Colon (tissue), 2 donors: ENCODE results near the gene HERC4.
A peak's percentile ranks its signal among the peaks of the same experiment; 100 is the strongest.

ENCODE experiments used
- FAIRE-seq: peaks from 2 replicates; lab custom pipeline; 2012; peaks lifted over from hg19 to GRCh38; lab: Jason Lieb, UNC
- donor health status: control.
- donor health status: control.

Gene HERC4

GRCh38 chr10:68074775-68075549 is at the start of gene HERC4:
HERC4 (minus strand) TSS chr10:68075283; CDS start chr10:68073108, 2,175 bp downstream.
- no peak for FAIRE-seq

- FAIRE-seq: no peak
These were observed 49.6 kb upstream of the HERC4 start for GRCh38 chr10:68124718-68125117.

GRCh38 chr10:68121852-68122251 is 46.8 kb upstream of the HERC4 start:
- FAIRE-seq: no peak

GRCh38 chr10:68121020-68121743 is 46.1 kb upstream of the HERC4 start:
- no peak for FAIRE-seq

GRCh38 chr10:68118657-68119056 is 43.6 kb upstream of the HERC4 start:
- FAIRE-seq: no peak

GRCh38 chr10:68112837-68113236 is 37.8 kb upstream of the HERC4 start:
- FAIRE-seq: no peak

GRCh38 chr10:68111584-68111983 is 36.5 kb upstream of the HERC4 start:
- no peak for FAIRE-seq

GRCh38 chr10:68110027-68110426 is 34.9 kb upstream of the HERC4 start:
- no peak for FAIRE-seq

- no peak for FAIRE-seq
These were observed 34.2 kb upstream of the HERC4 start, which contains the start of gene MYPN for GRCh38 chr10:68109331-68109730. MYPN (plus strand) TSS chr10:68109488; CDS start chr10:68121439, 11,951 bp downstream.

GRCh38 chr10:68108653-68109052 is 33.6 kb upstream of the HERC4 start:
- FAIRE-seq: no peak

- no peak for FAIRE-seq
These were observed 33.0 kb upstream of the HERC4 start for GRCh38 chr10:68108051-68108450.

- no peak for FAIRE-seq
These were observed 32.6 kb upstream of the HERC4 start for GRCh38 chr10:68107651-68108050.

GRCh38 chr10:68106656-68107055 is 31.6 kb upstream of the HERC4 start:
- FAIRE-seq: no peak

GRCh38 chr10:68105820-68106219 is 30.7 kb upstream of the HERC4 start:
- no peak for FAIRE-seq

- FAIRE-seq: no peak
These were observed 28.8 kb upstream of the HERC4 start for GRCh38 chr10:68103901-68104300.

- no peak for FAIRE-seq
These were observed 28.3 kb upstream of the HERC4 start for GRCh38 chr10:68103261-68103878.

- FAIRE-seq: no peak
These were observed 26.0 kb upstream of the HERC4 start for GRCh38 chr10:68101066-68101465.

- FAIRE-seq: no peak
These were observed 24.7 kb upstream of the HERC4 start for GRCh38 chr10:68099736-68100135.

- FAIRE-seq: peak; percentile 62
These were observed 21.9 kb upstream of the HERC4 start for GRCh38 chr10:68096913-68097516.

GRCh38 chr10:68095153-68095552 is 20.1 kb upstream of the HERC4 start:
- FAIRE-seq: no peak

- no peak for FAIRE-seq
These were observed 17.4 kb upstream of the HERC4 start for GRCh38 chr10:68092512-68092911.

- no peak for FAIRE-seq
These were observed 15.5 kb upstream of the HERC4 start for GRCh38 chr10:68090586-68090985.

- FAIRE-seq: no peak
These were observed 13.7 kb upstream of the HERC4 start for GRCh38 chr10:68088740-68089139.
